ENCODE measurements around the gene SULT4A1.

- TF ChIP-seq EP300 (IDR thresholded peaks at IDR 0.05) = no peak
- TF ChIP-seq, protein P1, sequence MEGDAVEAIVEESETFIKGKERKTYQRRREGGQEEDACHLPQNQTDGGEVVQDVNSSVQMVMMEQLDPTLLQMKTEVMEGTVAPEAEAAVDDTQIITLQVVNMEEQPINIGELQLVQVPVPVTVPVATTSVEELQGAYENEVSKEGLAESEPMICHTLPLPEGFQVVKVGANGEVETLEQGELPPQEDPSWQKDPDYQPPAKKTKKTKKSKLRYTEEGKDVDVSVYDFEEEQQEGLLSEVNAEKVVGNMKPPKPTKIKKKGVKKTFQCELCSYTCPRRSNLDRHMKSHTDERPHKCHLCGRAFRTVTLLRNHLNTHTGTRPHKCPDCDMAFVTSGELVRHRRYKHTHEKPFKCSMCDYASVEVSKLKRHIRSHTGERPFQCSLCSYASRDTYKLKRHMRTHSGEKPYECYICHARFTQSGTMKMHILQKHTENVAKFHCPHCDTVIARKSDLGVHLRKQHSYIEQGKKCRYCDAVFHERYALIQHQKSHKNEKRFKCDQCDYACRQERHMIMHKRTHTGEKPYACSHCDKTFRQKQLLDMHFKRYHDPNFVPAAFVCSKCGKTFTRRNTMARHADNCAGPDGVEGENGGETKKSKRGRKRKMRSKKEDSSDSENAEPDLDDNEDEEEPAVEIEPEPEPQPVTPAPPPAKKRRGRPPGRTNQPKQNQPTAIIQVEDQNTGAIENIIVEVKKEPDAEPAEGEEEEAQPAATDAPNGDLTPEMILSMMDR (IDR thresholded peaks at IDR 0.05) = no peak
- TF ChIP-seq POLR2A (IDR thresholded peaks at IDR 0.05) = no peak
- no peak for TF ChIP-seq POLR2AphosphoS5 (IDR thresholded peaks at IDR 0.05)
Measured at GRCh38 chr22:43886231-43886630, 23.9 kb upstream of the SULT4A1 start.
